ENCODE data around the gene GATA3. TPM values are rescaled to one million over a fixed set of nuclear protein-coding genes. Genes with fewer than 3 reads are reported as not detected.

Gene GATA3
- total and polyA plus RNA-seq, 2 of the 8 experiments (the other 6 are each of a cell fraction or from before 2014, with no cell fraction given) = 0.02 to 0.43 TPM

GRCh38 chr10:8013619-8014018 is 40.9 kb upstream of the GATA3 start:
- no peak overlapping the region for H3K56ac ChIP-seq (replicated peaks; ENCODE audit: insufficient read length, low read depth, low read length)
- H3K79me1 ChIP-seq (ENCODE audit: low read depth, low read length) = no peaks in the 10 kb centered on the region
- no peak overlapping the region for H2BK120ac ChIP-seq (replicated peaks; ENCODE audit: low read depth, low read length)
- no peak overlapping the region for H2BK5ac ChIP-seq (ENCODE audit: low read depth, low read length)
- H4K91ac ChIP-seq (replicated peaks; ENCODE audit: insufficient read length, low read length) = no peak overlapping the region
- H3K9ac ChIP-seq (replicated peaks in 1 of 4; ENCODE audit: extremely low read depth in 1 of 4, low read depth in 3 of 4, low read length in 3 of 4) = no peak overlapping the region
- POLR2A ChIA-PET (ENCODE audit: partially characterized antibody) = no interaction called here
- no peak for FAIRE-seq
- H3K23me2 ChIP-seq (ENCODE audit: low read depth, low read length) = no peaks in the 10 kb centered on the region
- no peak overlapping the region for H3K18ac ChIP-seq (ENCODE audit: extremely low read depth, low read length)
- CTCF ChIA-PET (ENCODE audit: partially characterized antibody) = interaction anchor here (0.6 to 0.9 kb wide), 4 partner anchors 9 to 222 kb away, joined by 3 to 4 read pairs (median 3); no protein-coding TSS in a partner anchor
- H3K36me3 ChIP-seq (ENCODE audit: control insufficient read depth in 2 of 4, insufficient read depth in 4 of 4, low read length in 3 of 4) = peaks cover 0 to 11% (median 0%) of the 10 kb centered on the region in 4 experiments; a peak in 3 of 8 replicates
- TF ChIP-seq SP2 (IDR thresholded peaks at IDR 0.05; ENCODE audit: low read length) (no peak), RFX5 (IDR thresholded peaks at IDR 0.05; ENCODE audit: borderline replicate concordance, low read depth, low read length) (no peak)
- no peaks in the 10 kb centered on the region for H4K20me1 ChIP-seq (replicated peaks in 1 of 2; ENCODE audit: control insufficient read depth in 1 of 2, insufficient read depth in 2 of 2, low read length in 2 of 2)
- no peak overlapping the region; the same call in 1 of the 2 replicates for H4K8ac ChIP-seq (ENCODE audit: extremely low read depth, insufficient read depth, low read length)
- no peak for DNase-seq (ENCODE audit: low read depth in 1 of 2, low spot score in 2 of 2)
- no peaks in the 10 kb centered on the region for H3K9me3 ChIP-seq (ENCODE audit: insufficient read depth in 2 of 2, low read depth in 1 of 2, low read length in 1 of 2)
- no peak overlapping the region for H2BK12ac ChIP-seq (ENCODE audit: low read depth, low read length)
- no peak overlapping the region for H3K27ac ChIP-seq (ENCODE audit: low read depth, low read length)
- WGBS, 2 experiments (ENCODE audit: extremely low coverage in 1 of 2, insufficient coverage in 1 of 2, insufficient read length in 1 of 2, insufficient replicate concordance in 2 of 2, low coverage in 1 of 2, low lambda C conversion rate in 2 of 2, missing lambda C conversion rate in 1 of 2) = 97% methylated on average over 10 of the region's 10 CpGs; no CpG with 5 or more reads in 1 of the 2 experiments
- H3K14ac ChIP-seq (ENCODE audit: insufficient read length) = no peak overlapping the region
- H3K79me2 ChIP-seq (ENCODE audit: control insufficient read depth in 1 of 2, insufficient read depth in 2 of 2, low read length in 2 of 2) = no peaks in the 10 kb centered on the region
- no peak overlapping the region for H3K23ac ChIP-seq (ENCODE audit: insufficient read length)
- H2BK20ac ChIP-seq (ENCODE audit: low read length) = no peak overlapping the region
- H3K27me3 ChIP-seq (replicated peaks in 1 of 4; ENCODE audit: control insufficient read depth in 3 of 4, extremely low read depth in 1 of 4, insufficient read depth in 3 of 4, low read length in 3 of 4) = no peaks in the 10 kb centered on the region
- H4K5ac ChIP-seq (ENCODE audit: insufficient read length, low read depth, low read length) = no peak overlapping the region
- H2AK5ac ChIP-seq (ENCODE audit: low read depth, low read length) = no peak overlapping the region
- peaks cover 0 to 5% (median 0%) of the 10 kb centered on the region in 4 experiments; a peak in 2 of 7 replicates for H3K4me1 ChIP-seq (replicated peaks in 1 of 4; ENCODE audit: control insufficient read depth in 3 of 4, insufficient read depth in 4 of 4, low read length in 3 of 4)
- no peak overlapping the region for H2AFZ ChIP-seq (ENCODE audit: low read length)
- no peak overlapping the region for H3K4me3 ChIP-seq (ENCODE audit: extremely low read depth in 1 of 4, insufficient read depth in 2 of 4, low read depth in 3 of 4, low read length in 4 of 4)
- H3K4ac ChIP-seq (replicated peaks; ENCODE audit: insufficient read length, low read depth, low read length) = no peak overlapping the region
- H2BK15ac ChIP-seq (ENCODE audit: low read length) = no peak overlapping the region
- no peak overlapping the region for H3K4me2 ChIP-seq (ENCODE audit: insufficient read depth in 1 of 2, low read depth in 2 of 2, low read length in 2 of 2)

All from H1 (cell line).